Activated T-helper 17 cell treated with anti-CD3 and anti-CD28 coated beads, Interleukin-2, amount 50 U/mL, for 72 hours (primary cell): Measurements from ENCODE around the gene FAM151B. TPM values are rescaled to one million over a fixed set of nuclear protein-coding genes. Genes with fewer than 3 reads are reported as not detected.
"Not testable (repeated sequence)": the region's sequence is repeated elsewhere in the genome, so short reads cannot be mapped to it uniquely, and the experiment has no call there.

ENCODE experiments used
- ATAC-seq: fragments of 150-1000 bp; cut with Tn5 transposase; replicated peaks from 2 replicates; pipeline ENCODE4 v1.10.0; 2021; ENCODE audit warnings: mild to moderate bottlenecking, moderate library complexity
- H3K27ac Mint-ChIP-seq: one replicate; pipeline ENCODE4 v1.8.0; 2022; ENCODE audit warnings: mixed read lengths
- H3K27me3 Mint-ChIP-seq: one replicate; pipeline ENCODE4 v1.8.0; 2022; ENCODE audit warnings: mixed read lengths
- H3K36me3 Mint-ChIP-seq: one replicate; pipeline ENCODE4 v1.8.0; 2022; ENCODE audit warnings: low read depth, mild to moderate bottlenecking, mixed read lengths
- H3K4me1 Mint-ChIP-seq: one replicate; pipeline ENCODE4 v1.8.0; 2022; ENCODE audit warnings: mixed read lengths
- H3K4me3 Mint-ChIP-seq: one replicate; pipeline ENCODE4 v1.8.0; 2022; ENCODE audit warnings: mild to moderate bottlenecking, mixed read lengths
- H3K9me3 Mint-ChIP-seq: one replicate; pipeline ENCODE4 v1.8.0; 2022; ENCODE audit warnings: mixed read lengths
- total RNA-seq, 2 donors: library from RNA; stranded (reverse); gene quantifications; one replicate each; pipeline ENCODE4 v1.2.3, GENCODE V29; 2022

FAM151B gene, protein sequence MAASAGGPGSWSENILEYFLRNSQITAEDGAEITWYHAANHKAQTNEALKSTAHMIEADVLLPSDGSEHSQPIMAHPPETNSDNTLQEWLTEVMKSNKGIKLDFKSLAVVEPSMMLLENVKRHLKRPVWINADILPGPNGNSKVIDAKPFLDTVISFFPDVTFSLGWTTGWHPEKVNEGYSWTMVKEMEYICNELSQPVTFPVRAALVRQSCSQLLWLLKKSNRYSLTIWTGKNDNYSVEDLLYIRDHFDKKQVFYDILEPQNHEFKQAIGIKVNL
- under 1 TPM; 0.13 to 0.42 TPM for total RNA-seq

DNA sequence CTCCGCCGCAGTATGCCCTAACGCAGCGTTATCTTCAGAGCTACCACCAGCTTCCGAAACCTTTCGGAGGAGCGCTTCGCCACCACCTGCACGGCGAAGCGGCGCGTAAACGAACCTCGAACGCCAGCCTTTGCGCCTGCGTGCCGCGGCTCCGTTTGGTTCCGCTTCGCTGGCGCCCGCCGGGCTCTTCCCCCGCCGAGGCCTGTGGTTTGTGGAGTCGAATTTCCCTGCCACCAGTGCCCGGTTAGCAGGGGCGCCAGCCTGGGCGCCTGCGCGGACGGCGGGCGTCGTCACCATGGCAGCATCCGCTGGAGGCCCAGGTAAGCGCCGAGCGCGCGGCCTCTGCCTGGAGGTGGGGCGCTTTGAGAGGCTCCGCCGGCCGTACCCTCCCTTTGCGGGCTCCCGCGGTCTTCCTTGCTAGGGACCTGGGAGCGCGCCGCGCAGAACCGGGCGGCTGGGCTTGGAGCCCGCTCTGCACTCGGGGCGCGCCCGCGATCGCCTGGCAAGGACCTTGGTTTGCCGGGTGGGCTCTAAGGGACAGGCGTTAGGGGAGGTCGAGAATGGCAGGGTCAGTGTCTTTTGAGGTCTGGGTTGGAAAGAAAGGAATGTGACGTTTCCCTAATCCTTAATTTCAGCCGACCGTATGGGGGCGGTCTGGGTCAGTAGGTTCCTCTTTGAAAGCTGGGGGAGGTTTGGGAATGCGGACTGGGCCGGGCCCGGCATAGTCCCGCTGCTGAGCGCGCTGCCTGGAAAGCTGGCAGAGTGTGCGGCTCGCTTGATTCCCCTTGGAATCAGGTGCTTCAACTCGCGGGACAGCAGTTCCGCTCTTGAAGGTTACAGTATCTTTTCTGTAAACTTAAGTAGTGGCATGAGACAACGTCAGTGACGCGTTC is at the start of gene FAM151B:
FAM151B (plus strand) TSS at position 272 of the 893 bp plus-strand sequence; CDS start at position 296, 24 bp downstream.
- H3K36me3 Mint-ChIP-seq: no peaks in the 10 kb centered on the region
- no peaks in the 10 kb centered on the region for H3K9me3 Mint-ChIP-seq
- peak within 1 kb of the TSS; percentile 81 for H3K27ac Mint-ChIP-seq
- H3K4me1 Mint-ChIP-seq: peaks cover 9% of the 10 kb centered on the region
- peak; percentile 97 for ATAC-seq
- peak within 1 kb of the TSS; percentile 80 for H3K4me3 Mint-ChIP-seq
- H3K27me3 Mint-ChIP-seq: peaks cover 7% of the 10 kb centered on the region

DNA sequence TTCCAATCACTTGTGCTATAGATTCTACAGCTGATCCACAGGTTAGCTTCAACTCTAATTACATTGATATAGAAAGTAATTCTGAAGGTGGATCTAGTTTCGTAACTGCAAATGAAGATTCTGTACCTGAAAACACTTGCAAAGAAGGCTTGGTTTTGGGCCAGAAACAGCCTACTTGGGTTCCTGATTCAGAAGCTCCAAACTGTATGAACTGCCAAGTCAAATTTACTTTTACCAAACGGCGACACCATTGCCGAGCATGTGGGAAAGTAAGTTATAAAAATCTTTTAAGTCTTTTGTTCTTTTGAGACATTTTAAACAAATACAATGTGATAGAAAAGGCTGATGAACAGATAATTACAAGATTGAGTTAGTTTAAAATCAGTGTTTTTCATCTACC is 49.2 kb upstream of the FAM151B start:
- H3K4me1 Mint-ChIP-seq: no peaks in the 10 kb centered on the region
- H3K36me3 Mint-ChIP-seq: peaks cover 44% of the 10 kb centered on the region
- H3K9me3 Mint-ChIP-seq: no peaks in the 10 kb centered on the region
- H3K4me3 Mint-ChIP-seq: no peak overlapping the region
- no peak for ATAC-seq
- H3K27me3 Mint-ChIP-seq: no peaks in the 10 kb centered on the region
- no peak overlapping the region for H3K27ac Mint-ChIP-seq

DNA sequence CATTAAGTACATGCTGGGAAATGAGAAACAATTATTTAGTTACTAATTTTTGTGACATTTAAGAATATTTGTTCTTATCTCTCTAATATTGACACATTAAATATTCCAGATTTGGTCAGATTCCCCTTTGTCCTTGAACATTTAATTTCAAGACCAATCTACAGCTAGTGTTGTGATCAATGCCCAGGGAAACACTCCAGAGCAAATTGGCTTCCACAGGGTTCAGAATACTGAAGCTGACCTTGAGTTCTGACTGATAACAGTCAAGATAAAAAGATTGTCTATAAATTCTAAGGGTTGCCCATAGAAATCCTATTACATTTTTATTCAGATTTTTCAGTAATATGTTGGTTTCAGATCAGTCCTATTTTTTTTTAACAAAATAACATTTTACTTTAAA is 48.7 kb upstream of the FAM151B start:
- Mint-ChIP-seq H3K4me1 (no peaks in the 10 kb centered on the region), H3K36me3 (peaks cover 44% of the 10 kb centered on the region), H3K4me3 (no peak overlapping the region), H3K9me3 (no peaks in the 10 kb centered on the region), H3K27me3 (no peaks in the 10 kb centered on the region), H3K27ac (no peak overlapping the region)
- no peak for ATAC-seq

DNA sequence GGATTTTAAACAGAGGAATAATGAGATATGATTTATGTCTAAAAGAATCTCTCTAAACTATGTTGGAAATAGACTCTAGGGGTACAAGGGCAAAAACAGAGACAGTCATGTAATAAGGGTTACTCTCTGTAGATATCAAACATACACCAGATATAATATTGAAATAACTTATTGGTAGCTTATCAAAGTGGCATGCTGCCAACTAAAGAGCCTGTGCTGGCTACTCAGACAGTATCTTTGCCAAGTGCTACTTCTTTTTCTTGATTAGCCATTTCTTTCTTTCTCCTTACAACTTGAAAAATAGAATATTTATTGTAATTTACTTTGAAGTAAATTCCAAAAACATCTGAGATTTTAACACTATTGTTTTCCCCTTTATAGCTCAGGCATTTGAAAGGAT is 45.2 kb upstream of the FAM151B start:
- H3K4me3 Mint-ChIP-seq: no peak overlapping the region
- H3K4me1 Mint-ChIP-seq: no peaks in the 10 kb centered on the region
- no peak for ATAC-seq
- no peaks in the 10 kb centered on the region for H3K9me3 Mint-ChIP-seq
- no peak overlapping the region for H3K27ac Mint-ChIP-seq
- no peaks in the 10 kb centered on the region for H3K27me3 Mint-ChIP-seq
- peaks cover 40% of the 10 kb centered on the region for H3K36me3 Mint-ChIP-seq

DNA sequence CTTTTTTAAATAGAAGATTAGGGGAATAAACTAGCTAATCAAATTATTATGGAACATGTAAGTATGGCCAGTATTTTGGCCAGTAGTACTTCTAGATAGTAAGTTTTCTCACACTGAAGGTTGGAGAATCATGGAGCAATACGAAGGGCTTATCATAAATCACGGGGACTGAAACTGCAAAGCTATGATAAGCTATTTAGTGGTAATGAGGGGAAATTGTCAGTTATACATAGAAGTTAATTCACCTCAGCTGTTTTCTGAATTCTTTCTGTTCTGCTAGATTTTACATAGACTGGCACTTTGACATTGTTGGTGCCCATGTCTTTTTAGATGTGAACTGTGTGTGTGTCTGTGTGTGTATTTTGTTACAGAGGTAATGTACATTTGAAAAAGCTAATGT is 34.5 kb upstream of the FAM151B start:
- Mint-ChIP-seq H3K36me3 (peaks cover 71% of the 10 kb centered on the region), H3K27ac (no peak overlapping the region), H3K27me3 (no peaks in the 10 kb centered on the region), H3K4me3 (no peak overlapping the region), H3K4me1 (no peaks in the 10 kb centered on the region), H3K9me3 (no peaks in the 10 kb centered on the region)
- ATAC-seq: no peak

DNA sequence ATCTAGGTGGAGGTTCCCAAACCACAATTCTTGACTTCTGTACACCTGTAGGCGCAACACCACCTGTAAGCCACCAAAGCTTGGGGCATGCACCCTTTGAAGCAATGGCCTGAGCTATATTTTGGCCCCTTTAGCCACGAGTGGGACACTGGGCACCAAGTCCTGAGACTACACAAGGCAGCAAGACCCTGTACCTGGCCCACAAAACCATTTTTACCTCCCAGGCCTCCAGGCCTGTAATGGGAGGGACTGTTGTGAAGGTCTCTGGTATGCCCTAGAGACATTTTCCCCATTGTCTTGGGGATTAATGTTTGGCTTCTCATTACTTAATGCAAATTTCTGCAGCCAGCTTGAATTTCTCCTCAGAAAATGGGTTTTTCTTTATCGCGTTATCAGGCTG is 24.6 kb upstream of the FAM151B start:
- Mint-ChIP-seq H3K4me1 (no peaks in the 10 kb centered on the region), H3K36me3 (peaks cover 79% of the 10 kb centered on the region), H3K27ac (no peak overlapping the region), H3K4me3 (no peak overlapping the region), H3K27me3 (no peaks in the 10 kb centered on the region), H3K9me3 (peaks cover 17% of the 10 kb centered on the region)
- no peak for ATAC-seq

DNA sequence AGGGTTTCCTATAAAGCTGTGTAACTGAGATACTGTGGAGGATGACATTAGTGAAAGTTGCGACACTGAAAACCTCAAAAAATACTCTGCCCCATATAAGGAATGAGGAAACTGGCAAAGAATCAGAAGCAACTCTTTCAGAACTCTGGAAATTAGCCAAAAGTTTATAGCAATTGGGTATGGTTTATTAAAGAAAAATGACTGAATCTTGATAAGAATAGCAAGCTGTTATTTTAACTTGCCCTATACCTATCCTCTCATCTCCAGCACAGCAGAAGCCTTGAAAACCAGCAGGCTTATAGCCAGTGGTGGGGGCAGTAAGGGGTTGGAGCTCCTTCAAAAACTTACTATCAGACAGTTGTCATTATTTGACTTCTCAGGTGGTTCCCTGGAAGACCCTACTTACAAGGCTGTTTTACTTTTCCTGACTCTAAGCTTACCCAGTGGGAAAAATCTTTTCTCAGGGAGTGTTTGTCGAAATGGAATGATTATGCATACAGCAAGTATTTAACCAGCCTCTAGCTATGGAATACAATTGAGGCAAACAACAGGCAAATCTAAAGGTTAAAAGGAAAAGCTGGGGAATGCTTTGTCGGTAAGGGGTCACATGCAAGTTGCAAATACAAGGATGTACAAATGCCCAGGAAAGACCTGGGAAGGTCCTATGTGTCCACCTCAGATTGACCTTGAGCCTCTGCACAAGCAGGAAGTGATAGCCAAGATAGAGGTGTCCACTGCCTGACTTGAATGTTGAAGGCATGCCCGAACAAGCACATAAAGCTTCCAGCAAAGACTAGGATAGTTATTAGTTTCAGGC is 21.0 kb upstream of the FAM151B start:
- Mint-ChIP-seq H3K27ac (no peak overlapping the region), H3K27me3 (no peaks in the 10 kb centered on the region), H3K4me1 (no peaks in the 10 kb centered on the region), H3K36me3 (peaks cover 75% of the 10 kb centered on the region), H3K4me3 (no peak overlapping the region), H3K9me3 (peaks cover 22% of the 10 kb centered on the region)
- ATAC-seq: no peak

DNA sequence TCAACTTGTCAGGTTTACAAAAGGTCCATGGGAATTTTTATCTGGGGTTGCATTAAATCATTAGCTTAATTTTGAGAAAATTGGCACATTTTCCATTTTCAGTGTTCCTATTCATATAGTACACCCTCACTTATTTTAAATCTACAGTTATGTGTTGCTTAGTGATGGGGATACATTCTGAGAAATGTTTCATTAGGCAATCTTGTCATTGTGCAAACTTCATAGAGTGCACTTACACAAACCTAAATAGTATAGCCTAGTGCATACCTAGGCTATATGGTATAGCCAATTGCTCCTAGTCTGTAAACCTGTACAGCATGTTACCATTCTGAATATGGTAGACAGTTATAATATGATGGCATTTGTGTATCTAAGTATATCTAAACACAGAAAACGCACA is 19.8 kb upstream of the FAM151B start:
- Mint-ChIP-seq H3K27me3 (no peaks in the 10 kb centered on the region), H3K27ac (no peak overlapping the region), H3K9me3 (peaks cover 22% of the 10 kb centered on the region), H3K36me3 (peaks cover 72% of the 10 kb centered on the region), H3K4me3 (no peak overlapping the region), H3K4me1 (no peaks in the 10 kb centered on the region)
- no peak for ATAC-seq

DNA sequence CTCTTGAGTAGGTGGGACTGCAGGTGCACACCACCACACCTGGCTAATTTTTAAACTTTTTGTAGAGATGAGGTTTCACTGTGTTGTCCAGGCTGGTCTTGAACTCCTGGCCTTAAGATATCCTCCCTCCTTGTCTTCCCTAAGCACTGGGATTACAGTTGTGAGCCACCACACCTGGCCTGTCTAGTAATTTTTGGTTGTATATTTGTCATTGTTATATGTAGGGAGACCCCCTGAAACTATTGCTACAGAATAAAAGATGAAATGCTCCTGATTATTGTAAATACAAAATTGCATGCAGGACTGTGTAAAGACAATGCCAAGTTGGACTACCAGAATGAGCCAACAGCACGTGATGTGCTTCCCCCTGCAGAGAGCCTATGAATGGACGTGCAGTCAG is 17.3 kb upstream of the FAM151B start:
- not testable (repeated sequence) for H3K4me3 Mint-ChIP-seq, H3K27ac Mint-ChIP-seq, ATAC-seq, H3K9me3 Mint-ChIP-seq, H3K4me1 Mint-ChIP-seq, H3K27me3 Mint-ChIP-seq
- peaks cover 69% of the 10 kb centered on the region for H3K36me3 Mint-ChIP-seq

DNA sequence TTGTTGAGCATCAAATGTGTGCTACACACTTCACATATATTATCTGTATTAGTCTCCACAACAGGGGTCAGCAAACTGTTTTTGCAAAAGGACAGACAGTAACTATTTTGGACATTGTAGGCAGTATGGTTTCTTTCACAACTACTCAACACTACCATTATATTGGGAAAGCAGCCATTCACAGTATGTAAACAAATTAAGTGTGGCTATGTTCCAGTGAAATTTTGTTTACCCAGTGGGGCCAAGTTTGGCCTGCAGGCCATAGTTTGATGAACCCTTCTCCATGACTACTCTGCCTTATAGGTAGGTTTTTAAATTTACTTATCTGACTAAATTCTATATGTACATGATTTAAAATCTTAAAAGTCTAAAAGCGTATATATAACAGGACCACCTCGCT is 13.0 kb upstream of the FAM151B start:
- no peak for ATAC-seq
- Mint-ChIP-seq H3K36me3 (peaks cover 68% of the 10 kb centered on the region), H3K9me3 (no peaks in the 10 kb centered on the region), H3K27ac (no peak overlapping the region), H3K4me3 (no peak overlapping the region), H3K4me1 (no peaks in the 10 kb centered on the region), H3K27me3 (no peaks in the 10 kb centered on the region)

DNA sequence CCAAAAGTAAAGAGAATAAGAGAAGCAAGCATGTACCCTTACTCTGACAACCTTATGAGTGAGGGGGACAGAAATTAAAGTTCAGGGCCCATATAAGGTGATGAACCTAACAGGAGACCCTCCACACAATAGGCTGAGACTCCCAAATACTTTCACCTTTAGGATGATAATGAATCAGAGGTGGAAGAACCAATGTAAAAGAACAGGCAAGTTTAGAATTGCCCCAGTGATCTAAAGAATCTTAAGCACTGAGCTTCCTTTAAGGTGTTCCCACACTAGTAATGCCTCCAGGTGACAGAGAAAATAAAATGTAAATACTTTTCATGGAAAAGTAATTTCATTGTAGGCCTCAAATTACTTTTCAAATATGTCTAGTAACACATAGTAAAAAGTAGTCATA is 8.2 kb upstream of the FAM151B start:
- Mint-ChIP-seq H3K27me3 (no peaks in the 10 kb centered on the region), H3K9me3 (no peaks in the 10 kb centered on the region), H3K4me1 (peaks cover 4% of the 10 kb centered on the region), H3K27ac (no peak overlapping the region), H3K36me3 (peaks cover 28% of the 10 kb centered on the region), H3K4me3 (no peak overlapping the region)
- ATAC-seq: no peak

DNA sequence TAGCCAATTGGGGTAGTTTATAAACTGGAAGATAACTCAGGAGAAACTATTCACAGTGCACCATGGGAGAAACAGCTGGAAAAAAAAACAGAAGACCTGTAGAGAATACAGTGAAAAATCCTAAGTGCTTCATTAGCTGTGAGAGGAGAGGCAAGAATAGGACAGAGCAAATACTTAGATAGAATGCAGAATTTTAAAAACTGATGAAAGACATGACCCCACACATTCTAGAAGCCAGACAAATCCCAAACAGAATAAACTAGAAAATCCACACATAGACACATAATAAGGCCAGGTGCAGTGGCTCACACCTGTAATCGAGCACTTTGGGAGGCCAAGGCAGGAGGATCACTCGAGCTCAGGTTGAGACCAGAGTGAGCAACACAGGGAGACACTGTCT is 7.5 kb upstream of the FAM151B start:
- no peaks in the 10 kb centered on the region for H3K27me3 Mint-ChIP-seq
- H3K9me3 Mint-ChIP-seq: no peaks in the 10 kb centered on the region
- H3K4me3 Mint-ChIP-seq: no peak overlapping the region
- H3K27ac Mint-ChIP-seq: no peak overlapping the region
- peaks cover 22% of the 10 kb centered on the region for H3K36me3 Mint-ChIP-seq
- H3K4me1 Mint-ChIP-seq: peaks cover 4% of the 10 kb centered on the region
- no peak for ATAC-seq

DNA sequence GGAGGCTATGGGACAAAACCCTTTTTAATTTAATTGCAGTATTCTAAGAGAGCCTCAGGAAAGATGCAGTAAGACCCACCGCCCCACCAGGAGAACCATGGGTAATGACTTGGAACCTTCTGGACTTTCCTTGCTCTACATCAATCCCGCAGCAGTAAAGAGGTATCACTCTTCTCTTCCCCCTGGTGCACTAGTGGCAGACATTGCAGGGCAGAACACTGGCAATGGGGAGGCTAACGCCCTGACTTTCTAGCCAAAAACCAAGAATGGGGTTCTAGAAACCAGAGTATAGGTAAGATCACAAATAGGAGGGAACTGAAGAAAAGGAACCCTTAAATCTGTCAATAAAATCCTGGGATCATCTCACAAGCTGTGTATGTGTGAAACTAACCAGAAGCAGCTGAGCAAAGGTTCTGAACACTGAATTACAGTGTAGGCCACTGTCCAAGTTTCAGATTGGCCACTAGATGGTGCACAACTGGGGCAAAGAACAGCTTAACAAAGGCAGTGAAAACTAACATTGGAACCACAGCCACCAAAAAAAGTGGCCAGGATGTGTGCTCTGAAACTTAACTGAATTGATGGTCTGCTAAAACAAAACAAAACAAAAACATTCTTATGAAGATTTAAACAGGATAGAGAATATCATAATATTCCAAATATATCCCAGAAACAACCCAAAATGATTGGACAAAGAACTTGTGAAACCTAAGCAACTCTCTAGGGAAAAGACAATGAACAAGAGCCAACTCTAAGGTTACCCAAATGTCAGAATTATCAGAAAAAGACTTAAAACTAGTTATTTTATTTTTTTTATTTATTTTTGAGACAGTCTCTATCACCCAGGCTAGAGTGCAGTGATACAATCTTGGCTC is 6.6 kb upstream of the FAM151B start:
- Mint-ChIP-seq H3K4me3 (no peak overlapping the region), H3K36me3 (peaks cover 13% of the 10 kb centered on the region), H3K27ac (no peak overlapping the region), H3K4me1 (peaks cover 4% of the 10 kb centered on the region), H3K9me3 (no peaks in the 10 kb centered on the region), H3K27me3 (no peaks in the 10 kb centered on the region)
- peak; percentile 79 for ATAC-seq

DNA sequence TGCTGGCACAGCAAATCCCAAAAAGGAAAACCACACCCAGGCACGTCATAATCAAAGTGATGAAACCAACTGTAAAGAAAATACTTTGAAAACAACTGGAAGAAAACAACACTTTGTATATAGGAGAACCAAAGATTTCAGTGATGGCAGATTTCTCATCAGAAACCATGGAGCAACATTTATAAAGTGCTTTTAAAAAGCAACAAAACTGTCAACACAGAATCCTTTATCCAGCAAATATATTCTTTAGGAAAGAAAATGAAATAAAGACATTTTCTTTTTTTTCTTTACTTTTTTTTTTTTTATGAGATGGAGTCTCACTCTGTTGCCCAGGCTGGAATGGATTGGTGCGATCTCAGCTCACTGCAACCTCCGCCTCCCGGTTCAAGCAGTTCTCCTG is 5.3 kb upstream of the FAM151B start:
- no peak overlapping the region for H3K27ac Mint-ChIP-seq
- H3K4me3 Mint-ChIP-seq: no peak overlapping the region
- H3K27me3 Mint-ChIP-seq: peaks cover 7% of the 10 kb centered on the region
- peaks cover 8% of the 10 kb centered on the region for H3K36me3 Mint-ChIP-seq
- H3K4me1 Mint-ChIP-seq: peaks cover 14% of the 10 kb centered on the region
- H3K9me3 Mint-ChIP-seq: no peaks in the 10 kb centered on the region
- ATAC-seq: no peak
